GM15510 (cell line): ENCODE results near the gene HIPK2.
A peak's percentile ranks its signal among the peaks of the same experiment; 100 is the strongest.

ENCODE experiments used
- POLR2A ChIP-seq: IDR thresholded peaks from 3 replicates; pipeline ENCODE4 v1.6.1; 2011; ENCODE audit warnings: borderline replicate concordance; ENCODE audit not compliant: insufficient read length; ENCODE audit errors: extremely low read depth

Gene HIPK2

DNA sequence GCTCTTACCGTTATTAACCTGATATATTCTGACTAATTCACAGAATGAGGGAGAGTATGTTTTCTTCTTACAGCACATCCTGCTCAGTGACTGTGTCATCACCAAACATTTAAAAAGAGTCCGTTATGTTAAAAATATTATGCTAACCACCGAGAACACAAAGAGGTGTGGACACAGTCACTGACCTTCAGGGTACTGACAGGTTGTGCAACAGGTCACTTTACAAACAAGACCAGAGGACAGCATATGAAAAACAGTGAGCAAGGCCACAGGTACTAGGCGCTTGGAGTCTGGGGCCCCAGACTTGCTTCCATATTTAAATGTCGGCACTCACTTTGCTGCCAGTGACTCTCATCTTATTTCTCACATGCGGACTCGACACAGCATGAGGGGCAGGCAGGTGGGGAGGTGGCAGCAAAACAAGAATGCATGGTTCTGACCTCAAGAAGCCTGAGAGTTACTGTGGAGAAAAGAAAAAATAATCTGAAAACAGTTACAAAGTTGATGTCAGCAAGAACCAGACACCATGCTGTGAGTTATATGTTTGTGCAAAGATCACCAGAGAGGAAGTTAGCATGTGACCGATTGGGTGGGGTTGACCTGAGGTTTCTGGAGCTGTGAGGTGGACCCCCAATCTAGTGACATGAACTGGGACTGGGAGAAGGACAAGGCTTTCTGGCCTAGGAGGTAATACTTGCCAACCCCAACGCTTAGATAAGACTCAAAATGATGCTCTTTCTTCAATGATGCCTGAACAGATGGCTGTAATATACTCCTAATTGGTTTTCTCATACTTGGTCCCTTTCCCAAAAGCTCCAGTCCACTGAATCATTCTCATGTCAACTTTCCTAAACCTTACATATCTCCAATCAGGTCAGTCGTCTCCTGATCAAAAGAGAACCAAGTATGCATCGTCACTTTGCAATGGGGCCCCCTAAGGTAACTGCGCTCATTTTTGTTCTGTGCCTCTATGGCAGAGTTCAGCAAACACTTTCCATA is 102.4 kb downstream of the HIPK2 start:
- no peak for TF ChIP-seq POLR2A

- TF ChIP-seq POLR2A = no peak
Observed at GRCh38 chr7:139674752-139675126, 103.1 kb downstream of the HIPK2 start.

DNA sequence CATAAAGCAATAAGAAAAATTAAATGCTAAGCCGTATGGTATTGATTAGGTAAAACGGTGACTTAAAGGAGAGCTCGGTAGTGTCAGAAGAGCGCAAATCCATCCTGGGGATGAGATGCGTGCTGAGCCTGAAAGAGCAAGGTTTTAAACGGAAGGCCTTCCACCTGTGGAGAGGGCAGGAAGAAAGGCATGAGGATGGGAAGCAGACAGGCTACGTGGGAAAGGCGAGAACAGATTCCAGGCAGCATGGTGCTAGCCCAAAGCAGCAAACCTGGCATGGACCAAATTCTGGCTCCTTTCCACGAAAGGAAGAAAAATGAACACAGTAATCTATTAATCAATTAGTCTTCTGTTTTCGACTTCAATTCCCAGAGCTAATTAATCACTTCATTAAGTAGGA is 103.5 kb downstream of the HIPK2 start:
- no peak for TF ChIP-seq POLR2A

DNA sequence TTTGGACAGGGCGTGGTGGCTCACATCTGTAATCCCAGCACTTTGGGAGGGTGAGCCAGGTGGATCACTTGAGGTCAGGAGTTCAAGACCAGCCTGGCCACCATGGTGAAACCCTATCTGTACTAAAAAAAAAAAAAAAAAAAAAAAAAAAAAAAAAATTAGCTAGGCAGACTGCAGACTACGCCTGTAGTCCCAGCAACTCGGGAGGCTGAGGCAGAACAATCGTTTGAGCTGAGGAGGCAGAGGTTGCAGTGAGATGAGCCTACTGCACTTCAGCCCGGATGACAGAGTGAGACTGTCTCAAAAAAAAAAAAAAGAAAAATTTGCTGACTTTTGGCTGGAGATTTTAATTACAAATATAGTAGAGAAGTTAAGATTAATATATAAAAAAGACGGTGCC is 104.0 kb downstream of the HIPK2 start:
- TF ChIP-seq POLR2A = no peak

DNA sequence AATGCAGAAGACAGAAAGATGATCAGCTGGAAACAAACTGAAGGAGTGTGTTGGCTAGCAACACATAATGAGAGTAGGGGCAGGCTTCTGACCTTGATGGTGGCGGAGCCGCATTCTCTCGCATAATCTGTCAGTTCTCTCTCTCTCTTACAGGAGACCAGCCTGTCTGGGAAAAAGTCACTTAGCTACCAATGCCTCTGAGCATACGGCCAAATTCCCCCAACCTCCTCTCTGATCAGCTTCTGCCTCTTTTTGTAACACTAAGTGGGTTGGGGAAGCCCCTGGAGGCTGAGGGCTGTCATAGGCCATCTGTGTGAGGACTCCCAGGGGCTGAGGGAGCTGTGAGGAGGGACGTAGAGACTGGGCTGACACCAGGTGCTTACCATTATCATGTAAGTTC is 104.6 kb downstream of the HIPK2 start:
- TF ChIP-seq POLR2A = peak; percentile 27

DNA sequence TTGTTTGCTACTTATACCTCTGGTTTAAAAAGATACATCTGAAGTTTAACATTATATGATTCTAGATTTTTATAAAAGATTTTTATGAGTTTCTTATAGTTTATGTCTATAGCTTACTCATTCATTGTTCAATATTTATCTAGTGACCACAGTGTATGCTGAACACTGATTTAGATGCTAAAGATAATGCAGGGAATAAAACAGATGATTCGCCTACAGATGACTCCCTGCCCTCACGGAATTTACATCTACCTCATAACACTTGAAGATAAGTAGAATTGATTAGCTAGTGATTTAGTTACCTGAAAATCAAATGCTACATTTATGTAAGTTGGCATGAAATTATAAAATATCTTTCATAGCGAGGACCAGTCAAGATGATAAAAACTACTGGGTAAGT is 105.8 kb downstream of the HIPK2 start:
- TF ChIP-seq POLR2A = no peak

DNA sequence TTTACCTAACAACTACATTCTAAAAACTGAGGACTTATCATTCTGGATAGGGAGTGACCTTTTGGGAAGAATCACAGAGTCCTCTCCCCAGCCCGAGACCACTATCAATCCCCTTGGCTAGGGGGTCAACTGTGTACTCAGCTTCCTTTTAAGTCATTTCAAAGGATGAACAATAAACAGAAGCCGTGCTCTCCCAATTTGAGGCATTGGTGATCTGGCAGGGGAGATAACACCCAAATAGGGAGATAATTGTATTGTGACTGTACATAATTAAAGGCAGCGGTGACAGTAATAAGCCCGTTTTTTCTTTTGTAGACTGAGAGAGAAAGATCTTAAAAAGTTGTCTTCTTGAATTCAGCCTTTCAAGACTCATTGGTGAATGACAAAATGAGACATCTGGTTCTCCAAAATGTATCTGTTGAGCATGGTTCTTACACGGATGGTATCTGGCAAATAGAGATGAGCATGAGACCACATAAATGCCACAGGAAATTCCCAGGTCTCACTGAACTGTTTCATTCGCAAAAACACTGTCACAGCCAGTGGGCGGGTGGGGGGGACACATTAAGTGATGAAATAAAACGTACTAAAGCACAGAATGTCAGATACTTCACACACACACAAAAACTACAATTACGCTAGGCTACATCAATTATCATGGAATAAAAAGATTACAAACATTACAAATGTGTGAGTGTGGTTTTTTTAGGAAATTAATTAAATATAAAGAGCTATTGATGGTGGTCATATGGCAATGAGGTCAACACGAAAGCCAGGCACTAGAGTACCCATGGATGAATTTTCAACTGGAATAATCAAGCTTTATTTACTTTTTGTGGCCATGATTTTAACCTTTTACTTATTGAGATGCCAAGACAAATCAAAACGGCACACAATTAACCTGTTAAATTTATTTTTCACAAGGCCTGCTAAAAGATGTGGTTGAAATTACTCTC is 108.4 kb downstream of the HIPK2 start:
- TF ChIP-seq POLR2A = no peak

GRCh38 chr7:139667377-139667776 is 110.4 kb downstream of the HIPK2 start:
- no peak for TF ChIP-seq POLR2A

DNA sequence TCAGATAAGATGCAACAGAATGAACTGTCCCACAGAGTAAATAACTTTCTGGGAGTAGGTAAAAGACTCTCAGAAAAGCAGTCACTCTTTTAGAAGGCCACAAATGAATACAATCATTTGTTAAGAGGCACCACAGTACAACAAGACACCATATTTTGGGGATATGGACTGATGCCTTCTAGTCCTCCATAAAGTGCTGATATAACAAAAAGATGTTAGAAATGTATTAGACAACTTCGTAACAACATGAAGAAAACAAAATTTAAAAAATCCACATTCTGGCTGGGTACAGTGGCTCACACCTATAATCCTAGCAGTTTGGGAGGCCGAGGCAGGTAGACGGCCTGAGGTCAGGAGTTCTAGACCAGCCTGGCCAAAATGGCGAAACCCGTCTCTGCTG is 111.3 kb downstream of the HIPK2 start:
- no peak for TF ChIP-seq POLR2A

DNA sequence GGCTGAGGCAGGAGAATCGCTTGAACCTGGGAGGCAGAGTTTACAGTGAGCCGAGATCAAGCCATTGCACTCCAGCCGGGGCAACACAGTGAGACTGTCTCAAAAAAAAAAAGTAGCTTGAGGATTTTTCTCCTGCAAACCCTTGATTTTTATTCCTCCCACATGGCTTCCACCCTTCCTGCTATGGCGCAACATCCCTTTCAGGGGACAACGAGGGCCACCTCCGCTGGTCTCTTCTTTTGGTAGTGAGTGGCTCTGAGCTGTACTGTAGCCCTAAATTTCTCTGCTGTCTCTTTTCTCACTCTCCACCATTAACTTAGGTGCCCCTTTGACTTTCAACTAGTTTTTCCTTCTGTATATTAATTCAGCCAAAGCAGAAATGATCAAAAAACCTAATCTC is 113.4 kb downstream of the HIPK2 start:
- no peak for TF ChIP-seq POLR2A

GRCh38 chr7:139663608-139664177 is 114.1 kb downstream of the HIPK2 start:
- TF ChIP-seq POLR2A = no peak

GRCh38 chr7:139661903-139662302 is 115.9 kb downstream of the HIPK2 start:
- no peak for TF ChIP-seq POLR2A

DNA sequence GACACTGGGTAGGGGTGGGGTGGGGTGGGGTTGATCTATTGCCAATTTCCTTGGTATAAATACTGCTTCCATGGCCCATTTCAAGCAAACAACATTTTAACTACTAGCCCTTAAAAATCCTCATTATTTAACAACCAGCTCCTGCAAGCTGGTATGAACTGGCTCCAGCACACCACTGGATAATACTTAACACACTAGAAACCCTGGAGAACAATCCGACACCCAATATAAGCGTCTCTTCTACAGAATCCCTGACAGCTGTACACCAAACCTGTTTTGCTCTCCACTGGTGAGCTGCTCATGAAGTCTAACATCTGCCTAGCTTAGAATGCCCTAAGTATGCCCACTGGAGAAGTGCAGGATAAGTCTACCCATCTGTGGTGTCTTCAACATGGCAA is 116.8 kb downstream of the HIPK2 start:
- no peak for TF ChIP-seq POLR2A

DNA sequence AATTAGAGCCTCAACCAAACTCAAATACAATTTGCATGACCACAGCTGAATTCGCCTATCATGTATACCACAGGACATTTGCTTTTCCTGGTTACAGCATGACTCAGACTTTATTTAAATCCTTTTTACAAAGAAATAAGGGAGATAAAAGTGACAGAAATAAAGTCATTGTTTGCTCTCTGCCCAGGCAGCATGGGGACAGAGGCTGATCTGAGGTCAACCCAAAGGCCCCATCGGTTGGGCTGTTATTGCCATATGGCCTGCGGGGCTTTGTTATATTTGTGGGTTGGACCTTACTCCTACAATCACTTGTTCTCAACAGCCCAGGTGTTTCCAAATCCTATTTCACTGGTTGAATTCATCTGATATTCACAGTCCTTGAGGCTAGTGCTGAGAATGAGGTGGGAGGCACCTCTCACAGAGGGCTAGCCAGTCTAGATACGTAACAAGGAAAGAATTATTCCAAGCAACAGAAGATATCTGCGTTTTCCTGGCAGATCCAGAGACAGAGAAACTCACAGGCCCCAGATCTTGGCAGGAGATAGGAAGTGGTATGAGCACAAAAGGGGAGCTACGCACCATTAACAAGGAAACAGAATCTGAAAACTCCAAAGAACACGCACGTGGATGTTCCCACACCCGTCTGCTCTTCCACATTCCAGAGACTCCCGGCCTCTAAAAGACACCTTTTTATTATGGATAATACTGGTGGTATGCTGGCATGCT is 117.3 kb downstream of the HIPK2 start:
- TF ChIP-seq POLR2A = no peak
